Measurements from ENCODE around the gene NSUN2.
A peak's percentile ranks its signal among the peaks of the same experiment; 100 is the strongest.

DNA sequence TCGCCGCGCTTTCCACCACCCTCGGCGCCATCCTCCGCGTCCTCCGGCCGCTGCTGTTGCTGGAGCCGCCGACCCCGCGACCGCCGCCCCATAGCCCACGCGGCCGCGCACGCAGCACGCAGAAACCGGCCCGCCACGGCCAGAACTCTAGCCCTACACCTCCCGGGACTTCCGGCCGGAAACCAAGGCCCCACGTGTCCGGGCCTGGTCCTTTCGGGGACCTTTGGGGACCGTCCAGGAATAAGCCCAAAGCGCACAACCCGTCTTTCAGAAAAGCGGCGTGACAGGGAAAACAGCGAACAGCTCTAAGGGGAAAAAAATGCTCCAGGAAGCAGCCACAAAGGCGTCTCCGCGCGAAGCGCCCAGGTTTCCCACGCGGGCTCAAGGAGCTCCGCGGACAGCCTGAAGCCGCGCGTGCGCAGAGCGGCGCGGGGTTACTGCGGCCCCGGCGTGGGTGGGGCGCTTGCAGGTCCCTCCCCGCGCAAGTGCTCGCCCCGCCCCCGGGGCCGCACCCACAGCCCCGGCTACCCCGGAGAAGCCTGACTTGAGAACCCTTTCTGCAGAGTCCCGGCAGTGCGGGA lies at the start of gene NSUN2, which contains the start of gene SRD5A1:
- TF ChIP-seq, protein P1, sequence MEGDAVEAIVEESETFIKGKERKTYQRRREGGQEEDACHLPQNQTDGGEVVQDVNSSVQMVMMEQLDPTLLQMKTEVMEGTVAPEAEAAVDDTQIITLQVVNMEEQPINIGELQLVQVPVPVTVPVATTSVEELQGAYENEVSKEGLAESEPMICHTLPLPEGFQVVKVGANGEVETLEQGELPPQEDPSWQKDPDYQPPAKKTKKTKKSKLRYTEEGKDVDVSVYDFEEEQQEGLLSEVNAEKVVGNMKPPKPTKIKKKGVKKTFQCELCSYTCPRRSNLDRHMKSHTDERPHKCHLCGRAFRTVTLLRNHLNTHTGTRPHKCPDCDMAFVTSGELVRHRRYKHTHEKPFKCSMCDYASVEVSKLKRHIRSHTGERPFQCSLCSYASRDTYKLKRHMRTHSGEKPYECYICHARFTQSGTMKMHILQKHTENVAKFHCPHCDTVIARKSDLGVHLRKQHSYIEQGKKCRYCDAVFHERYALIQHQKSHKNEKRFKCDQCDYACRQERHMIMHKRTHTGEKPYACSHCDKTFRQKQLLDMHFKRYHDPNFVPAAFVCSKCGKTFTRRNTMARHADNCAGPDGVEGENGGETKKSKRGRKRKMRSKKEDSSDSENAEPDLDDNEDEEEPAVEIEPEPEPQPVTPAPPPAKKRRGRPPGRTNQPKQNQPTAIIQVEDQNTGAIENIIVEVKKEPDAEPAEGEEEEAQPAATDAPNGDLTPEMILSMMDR (IDR thresholded peaks at IDR 0.05), result no peak
- peak; percentile 65 for TF ChIP-seq POLR2A (IDR thresholded peaks at IDR 0.05)
